ENCODE measurements around the gene DHRS9.

DHRS9 gene

DNA sequence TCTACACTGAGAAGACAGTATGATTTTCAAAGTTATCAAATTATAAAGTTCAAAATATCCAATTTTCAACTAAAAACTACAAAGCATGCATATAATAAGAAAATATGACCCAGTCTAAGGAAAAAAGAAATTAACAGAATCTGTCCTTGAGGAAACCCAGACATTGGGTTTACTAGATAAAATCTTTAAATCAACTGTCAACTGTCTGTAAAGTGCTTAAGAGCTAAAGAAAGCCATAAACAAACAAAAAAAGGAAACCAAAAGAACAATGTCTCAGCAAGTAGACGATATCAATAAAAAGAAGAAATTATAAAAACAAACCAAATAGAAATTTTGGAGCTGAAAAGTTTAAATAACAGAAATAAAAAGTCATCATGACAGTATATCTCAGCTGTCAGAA lies 27.8 kb upstream of the DHRS9 start:
- Mint-ChIP-seq H3K27ac (no peak overlapping the region), H3K4me3 (no peak overlapping the region), H3K36me3 (ENCODE audit: low read depth) (peaks cover 18% of the 10 kb centered on the region), H3K27me3 (ENCODE audit: low read depth, poor library complexity) (no peaks in the 10 kb centered on the region), H3K9me3 (peaks cover 51% of the 10 kb centered on the region), H3K4me1 (no peaks in the 10 kb centered on the region)
- TF ChIP-seq, protein P1, sequence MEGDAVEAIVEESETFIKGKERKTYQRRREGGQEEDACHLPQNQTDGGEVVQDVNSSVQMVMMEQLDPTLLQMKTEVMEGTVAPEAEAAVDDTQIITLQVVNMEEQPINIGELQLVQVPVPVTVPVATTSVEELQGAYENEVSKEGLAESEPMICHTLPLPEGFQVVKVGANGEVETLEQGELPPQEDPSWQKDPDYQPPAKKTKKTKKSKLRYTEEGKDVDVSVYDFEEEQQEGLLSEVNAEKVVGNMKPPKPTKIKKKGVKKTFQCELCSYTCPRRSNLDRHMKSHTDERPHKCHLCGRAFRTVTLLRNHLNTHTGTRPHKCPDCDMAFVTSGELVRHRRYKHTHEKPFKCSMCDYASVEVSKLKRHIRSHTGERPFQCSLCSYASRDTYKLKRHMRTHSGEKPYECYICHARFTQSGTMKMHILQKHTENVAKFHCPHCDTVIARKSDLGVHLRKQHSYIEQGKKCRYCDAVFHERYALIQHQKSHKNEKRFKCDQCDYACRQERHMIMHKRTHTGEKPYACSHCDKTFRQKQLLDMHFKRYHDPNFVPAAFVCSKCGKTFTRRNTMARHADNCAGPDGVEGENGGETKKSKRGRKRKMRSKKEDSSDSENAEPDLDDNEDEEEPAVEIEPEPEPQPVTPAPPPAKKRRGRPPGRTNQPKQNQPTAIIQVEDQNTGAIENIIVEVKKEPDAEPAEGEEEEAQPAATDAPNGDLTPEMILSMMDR (IDR thresholded peaks at IDR 0.05) = no peak
- DNase-seq = no peak

DNA sequence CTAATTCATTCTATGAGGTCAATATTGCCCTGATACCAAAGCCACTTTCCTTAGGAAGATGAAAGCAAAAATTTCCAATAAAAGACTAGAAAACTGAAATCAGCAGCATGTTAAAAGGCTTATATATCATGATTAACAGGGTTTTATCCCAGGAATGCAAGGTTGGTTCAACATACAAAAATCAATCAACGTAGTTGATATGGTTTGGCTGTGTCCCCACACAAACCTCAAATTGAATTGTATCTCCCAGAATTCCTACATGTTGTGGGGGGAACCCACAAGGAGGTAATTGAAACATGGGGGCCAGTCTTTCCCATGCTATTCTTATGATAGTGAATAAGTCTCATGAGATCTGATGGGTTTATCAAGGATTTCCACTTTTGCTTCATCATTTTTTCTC lies 26.5 kb upstream of the DHRS9 start:
- no peak overlapping the region for H3K4me3 Mint-ChIP-seq
- no peaks in the 10 kb centered on the region for H3K27me3 Mint-ChIP-seq (ENCODE audit: low read depth, poor library complexity)
- DNase-seq = no peak
- peaks cover 18% of the 10 kb centered on the region for H3K36me3 Mint-ChIP-seq (ENCODE audit: low read depth)
- H3K27ac Mint-ChIP-seq = no peak overlapping the region
- no peaks in the 10 kb centered on the region for H3K4me1 Mint-ChIP-seq
- TF ChIP-seq, protein P1 (IDR thresholded peaks at IDR 0.05) = no peak
- peaks cover 51% of the 10 kb centered on the region for H3K9me3 Mint-ChIP-seq

DNA sequence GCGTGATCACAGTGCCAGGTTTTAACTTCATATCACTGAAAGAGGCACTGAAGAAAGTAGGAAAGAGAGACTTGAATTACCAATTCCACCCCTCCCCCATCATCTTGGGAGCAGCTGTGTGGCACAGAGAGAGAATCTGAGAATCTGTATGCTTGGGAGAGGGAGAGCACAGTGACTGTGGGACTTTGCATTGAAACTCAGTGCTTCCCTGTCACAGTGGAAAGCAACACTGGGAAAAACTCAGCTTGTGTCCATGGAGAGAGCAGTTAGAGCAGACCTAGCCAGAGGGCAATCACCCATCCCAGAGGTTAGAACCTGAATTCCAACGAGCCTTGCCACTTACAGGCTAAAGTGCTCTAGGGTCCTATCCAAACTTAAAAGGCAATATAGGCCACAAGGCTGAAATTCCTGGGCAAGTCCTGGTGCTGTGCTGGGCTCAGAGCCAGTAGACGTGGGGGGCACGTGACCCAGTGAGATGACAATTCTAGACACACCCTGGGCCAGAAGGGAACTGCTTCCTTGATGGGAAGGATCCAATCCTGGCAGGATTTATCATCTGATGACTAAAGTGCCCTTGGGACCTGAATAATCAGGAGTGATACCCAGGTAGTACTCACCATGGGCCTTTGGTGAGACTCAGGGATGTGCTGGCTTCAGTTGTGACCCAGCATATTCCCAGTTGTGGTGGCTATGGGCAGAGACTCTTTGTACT lies 22.8 kb upstream of the DHRS9 start:
- peaks cover 18% of the 10 kb centered on the region for H3K36me3 Mint-ChIP-seq (ENCODE audit: low read depth)
- H3K9me3 Mint-ChIP-seq = peaks cover 46% of the 10 kb centered on the region
- no peaks in the 10 kb centered on the region for H3K4me1 Mint-ChIP-seq
- DNase-seq = no peak
- H3K27ac Mint-ChIP-seq = no peak overlapping the region
- H3K4me3 Mint-ChIP-seq = no peak overlapping the region
- H3K27me3 Mint-ChIP-seq (ENCODE audit: low read depth, poor library complexity) = no peaks in the 10 kb centered on the region
- TF ChIP-seq, protein P1 (IDR thresholded peaks at IDR 0.05) = no peak

DNA sequence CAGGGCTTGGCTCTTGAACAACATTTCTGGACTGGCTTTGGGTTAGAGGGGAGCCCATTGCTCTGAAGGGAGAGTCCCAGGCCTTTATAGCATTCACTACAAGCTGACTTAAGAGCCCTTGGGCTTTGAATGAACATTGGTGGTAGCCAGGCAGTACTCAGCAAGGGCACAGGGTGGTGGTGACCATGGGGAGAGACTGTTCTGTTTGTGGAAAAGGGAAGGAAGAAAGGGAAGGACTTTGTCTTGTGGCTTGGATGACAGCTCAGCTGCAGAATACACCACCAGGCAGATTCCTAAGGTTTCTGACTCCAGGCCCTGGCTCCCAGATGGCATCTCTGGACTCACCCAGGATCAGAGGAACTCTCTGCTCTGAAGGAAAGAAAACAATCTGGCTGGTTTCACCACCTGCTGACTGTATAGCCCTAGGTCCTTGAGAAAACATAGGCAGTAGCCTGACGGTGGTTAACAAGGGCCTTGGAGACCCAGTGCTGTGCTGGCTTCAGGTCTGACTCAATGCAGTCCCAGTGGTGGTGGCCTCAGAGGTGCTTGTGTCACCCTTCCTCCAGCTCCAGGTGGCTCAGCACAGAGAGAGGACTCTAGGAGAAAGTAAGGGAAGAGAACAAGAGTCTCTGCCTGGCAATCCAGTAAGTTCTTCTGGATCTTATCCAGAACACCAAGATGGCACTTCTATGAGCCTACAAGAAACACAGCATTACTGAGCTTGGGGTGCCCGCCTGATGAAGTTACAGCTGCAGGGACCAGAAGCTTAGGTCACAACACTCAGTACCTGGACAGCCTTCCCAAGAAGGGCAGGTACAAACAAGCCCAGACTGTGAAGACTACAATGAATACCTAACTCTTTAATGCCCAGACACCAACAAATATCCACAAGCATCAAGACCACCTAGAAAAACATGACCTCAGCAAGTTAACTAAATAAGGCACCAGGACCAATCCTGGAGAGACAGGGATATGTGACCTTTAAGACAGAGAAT lies 21.8 kb upstream of the DHRS9 start:
- no peak for DNase-seq
- peaks cover 12% of the 10 kb centered on the region for H3K36me3 Mint-ChIP-seq (ENCODE audit: low read depth)
- H3K9me3 Mint-ChIP-seq = peaks cover 37% of the 10 kb centered on the region
- H3K4me1 Mint-ChIP-seq = no peaks in the 10 kb centered on the region
- peak overlapping the region; percentile 27 for H3K27ac Mint-ChIP-seq
- H3K4me3 Mint-ChIP-seq = no peak overlapping the region
- H3K27me3 Mint-ChIP-seq (ENCODE audit: low read depth, poor library complexity) = no peaks in the 10 kb centered on the region
- TF ChIP-seq, protein P1 (IDR thresholded peaks at IDR 0.05) = no peak

DNA sequence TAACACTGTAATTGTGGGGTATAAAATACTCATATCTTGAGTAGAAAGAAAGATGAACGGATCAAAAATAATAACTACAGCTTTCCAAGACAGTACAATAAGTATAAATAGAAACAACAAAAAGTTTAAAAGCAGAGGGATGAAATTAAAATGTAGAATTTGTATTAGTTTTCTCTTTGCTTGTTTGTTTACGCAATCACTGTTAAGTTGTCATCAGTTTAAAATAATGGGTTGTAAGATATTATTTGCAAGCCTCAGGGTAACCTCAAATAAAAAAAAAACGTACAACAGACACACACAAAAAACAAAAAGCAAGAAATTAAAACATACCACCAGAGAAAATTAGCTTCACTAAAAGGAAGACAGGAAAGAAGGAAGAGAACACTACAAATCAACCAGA lies 20.2 kb upstream of the DHRS9 start:
- Mint-ChIP-seq H3K4me3 (no peak overlapping the region), H3K27ac (no peak overlapping the region)
- TF ChIP-seq, protein P1 (IDR thresholded peaks at IDR 0.05) = no peak

More for the DNA sequence above, 20.2 kb upstream of the DHRS9 start:
- DNase-seq = no peak
- Mint-ChIP-seq H3K27me3 (ENCODE audit: low read depth, poor library complexity) (no peaks in the 10 kb centered on the region), H3K9me3 (peaks cover 26% of the 10 kb centered on the region), H3K4me1 (no peaks in the 10 kb centered on the region), H3K36me3 (ENCODE audit: low read depth) (peaks cover 6% of the 10 kb centered on the region)

Measured in nephron progenitor cell (in vitro differentiated cells).